Measurements from ENCODE around the gene C21orf58.

Gene C21orf58

DNA sequence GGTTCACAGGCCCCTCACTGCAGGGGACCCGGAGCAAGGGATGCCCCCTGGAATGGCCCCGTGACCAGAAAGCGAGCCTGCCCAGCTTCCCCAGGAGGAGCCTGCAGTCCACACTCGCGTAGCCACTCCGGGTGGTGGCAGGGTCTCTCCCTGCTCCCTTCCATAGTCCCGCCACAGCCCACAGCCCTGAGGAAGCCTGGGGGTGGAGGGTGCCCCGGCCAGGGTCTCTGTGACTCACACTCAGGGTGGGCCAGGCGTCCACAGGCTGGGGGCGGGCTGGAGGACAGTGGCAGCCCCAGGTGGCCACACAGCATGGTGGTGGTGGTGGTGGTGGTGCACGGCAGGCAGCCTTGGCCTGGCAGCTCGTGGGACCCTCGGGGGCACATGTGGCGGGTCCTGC is 21.9 kb downstream of the C21orf58 start:
- intact Hi-C loops (cut with DNase I), result no loop called here
- peak in 3 of 10 donors; percentile 43 to 70 (median 68) for DNase-seq

DNA sequence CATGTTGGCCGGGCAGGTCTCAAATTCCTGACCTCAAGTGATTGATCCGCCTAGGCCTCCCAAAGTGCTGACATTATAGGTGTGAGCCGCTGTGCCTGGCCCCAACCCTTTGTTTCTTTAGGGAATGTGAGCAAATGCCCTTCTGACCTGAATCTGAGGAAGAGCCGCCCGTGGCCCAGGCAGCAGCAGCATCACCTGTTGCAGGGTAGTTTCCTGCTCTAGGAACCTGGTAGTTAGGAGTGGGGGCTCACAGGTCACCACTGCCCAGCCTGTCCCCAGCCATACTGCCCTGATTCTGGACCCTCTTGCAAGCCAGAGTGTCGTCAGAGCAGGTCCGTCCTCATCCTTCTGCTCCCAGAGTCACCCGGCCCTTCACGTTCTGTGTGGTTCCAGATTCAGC is 24.5 kb downstream of the C21orf58 start:
- intact Hi-C loops (cut with DNase I), result no loop called here
- peak in 3 of 10 donors; percentile 8 to 32 (median 28) for DNase-seq

DNA sequence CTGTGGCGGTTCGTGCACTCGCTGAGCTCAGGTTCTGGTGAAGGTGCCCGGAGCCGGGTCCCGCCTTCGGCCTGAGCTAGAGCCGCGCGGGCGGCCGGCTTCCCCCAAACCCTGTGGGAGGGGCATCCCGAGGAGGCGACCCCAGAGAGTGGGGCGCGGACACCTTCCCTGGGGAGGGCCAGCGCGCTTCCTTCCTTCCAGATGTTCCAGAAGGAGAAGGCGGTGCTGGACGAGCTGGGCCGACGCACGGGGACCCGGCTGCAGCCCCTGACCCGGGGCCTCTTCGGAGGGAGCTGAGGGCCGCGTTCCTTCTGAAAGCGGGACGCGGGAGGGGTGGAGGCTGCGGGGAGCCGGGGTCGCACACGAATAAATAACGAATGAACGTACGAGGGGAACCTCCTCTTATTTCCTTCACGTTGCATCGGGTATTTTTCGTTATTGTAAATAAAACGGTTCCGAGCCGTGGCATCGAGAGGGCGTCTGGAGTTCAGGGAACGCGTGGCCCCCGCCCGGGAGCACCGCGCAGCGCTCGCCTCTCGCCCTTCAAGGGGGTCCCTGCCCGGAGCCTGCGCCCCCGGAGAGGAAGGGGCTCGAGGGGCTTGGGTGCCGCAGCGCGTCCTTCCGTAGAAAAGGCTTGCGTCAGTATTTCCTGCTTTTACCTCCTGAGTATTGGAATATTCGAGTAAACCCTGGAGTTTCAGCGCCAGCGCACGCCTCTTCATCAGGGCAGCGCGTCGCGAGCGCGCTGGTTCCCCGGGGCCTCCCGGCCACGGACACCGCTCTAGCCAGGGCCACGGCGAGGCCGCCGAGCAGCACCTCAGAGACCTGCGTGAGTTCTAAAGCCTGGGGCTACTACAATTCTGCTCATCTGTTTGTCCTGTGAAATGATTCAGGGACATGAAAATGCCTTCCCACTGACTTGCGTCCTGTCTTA is 26.1 kb downstream of the C21orf58 start:
- DNase-seq, result peak in 3 of 10 donors; percentile 63 to 78 (median 71)
- intact Hi-C loops (cut with DNase I), result no loop called here

DNA sequence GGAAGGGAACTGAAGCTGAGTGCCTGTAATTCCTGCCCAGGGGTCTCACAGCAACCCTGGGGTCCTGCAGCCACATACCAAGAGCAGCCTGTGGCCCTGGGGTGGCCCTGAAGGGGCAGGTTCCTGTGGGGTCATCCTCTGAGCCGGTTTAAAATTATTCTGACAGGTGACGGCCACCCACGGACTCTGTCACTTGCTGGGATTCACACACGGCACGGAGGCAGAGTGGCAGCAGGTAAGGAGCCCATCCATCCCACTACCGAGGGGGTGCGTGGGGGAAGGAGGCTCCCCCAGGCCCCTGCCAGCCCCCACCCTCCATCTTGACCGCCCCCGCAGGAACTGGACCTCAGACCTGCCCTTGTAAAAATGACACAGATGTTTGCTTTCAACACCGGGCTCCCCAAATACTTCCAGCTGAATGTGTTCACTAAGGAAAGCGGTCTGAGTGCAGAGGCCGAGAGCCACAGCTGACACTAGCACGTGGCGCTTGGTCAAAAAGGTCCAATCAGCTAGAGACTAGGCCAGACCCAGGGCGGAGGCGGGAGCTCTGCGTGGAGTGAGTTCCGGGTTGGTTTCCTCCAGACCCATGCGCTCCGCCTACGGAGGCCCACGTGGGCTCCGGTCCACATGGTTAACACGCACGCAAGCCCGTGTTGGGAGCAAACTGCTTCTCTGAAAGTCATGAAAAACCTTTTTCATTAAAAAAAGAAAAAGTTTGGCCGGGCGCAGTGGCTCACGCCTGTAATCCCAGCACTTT is 27.5 kb downstream of the C21orf58 start:
- DNase-seq, result peak; percentile 13 to 89 (median 44)

DNA sequence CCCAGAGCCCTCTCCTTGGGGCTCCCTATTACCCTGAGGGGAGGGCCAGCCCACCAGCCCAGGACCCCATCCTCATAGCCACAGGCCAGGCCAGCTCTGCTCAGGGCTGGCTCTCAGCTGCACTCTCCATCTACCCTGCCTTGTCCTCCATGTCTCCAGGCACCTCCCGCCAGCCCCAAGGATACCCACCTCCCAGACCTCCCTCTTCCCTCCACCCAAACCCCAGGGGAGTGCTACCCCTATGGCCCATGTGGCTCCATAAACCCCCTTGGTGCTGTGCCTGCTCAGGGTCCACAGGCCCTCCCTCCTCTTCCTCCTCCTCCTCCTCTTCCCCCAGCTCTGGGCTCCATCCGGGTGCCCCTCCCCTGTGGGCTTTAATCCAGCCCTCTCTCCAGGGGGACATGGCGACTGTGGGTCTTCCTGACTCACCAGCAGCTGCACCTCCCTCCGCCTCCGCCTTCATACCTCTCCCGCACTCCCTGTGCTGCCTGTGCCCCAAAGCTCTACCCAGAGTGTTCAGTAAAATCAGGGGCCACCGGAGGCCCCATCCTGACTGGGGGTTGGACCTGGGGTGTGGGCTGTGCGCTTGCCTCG is 28.4 kb downstream of the C21orf58 start:
- DNase-seq, result peak in 3 of 10 donors; percentile 49 to 68 (median 52)
- intact Hi-C loops (cut with DNase I), result no loop called here

More for the DNA sequence above, 27.5 kb downstream of the C21orf58 start:
- intact Hi-C loops (cut with DNase I), result no loop called here

DNA sequence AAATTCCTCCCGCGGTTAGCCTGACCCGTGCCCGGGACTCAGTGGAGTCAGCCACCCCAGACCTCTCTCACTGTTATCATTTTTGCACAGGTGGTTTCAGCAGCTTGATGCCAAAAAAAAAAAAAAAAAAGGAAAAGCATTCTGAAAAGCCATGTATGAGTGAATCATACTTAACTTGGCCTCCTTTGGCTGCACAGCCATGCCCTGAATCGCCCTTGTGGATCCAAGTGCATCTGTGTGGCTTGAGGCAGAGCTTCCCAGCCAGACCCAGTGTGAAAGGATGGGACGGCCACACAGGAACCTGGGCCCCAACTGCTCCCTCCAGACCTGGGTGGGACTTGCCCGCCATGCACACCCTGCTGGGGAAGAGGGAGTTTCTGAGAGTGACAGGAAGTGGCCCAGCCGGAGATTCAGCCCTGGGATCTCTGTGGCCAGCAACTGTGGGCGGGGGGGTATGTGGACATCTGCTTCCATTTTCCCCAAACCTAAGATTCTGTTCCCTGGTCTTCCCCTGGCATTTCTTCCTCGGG is 29.0 kb downstream of the C21orf58 start:
- peak in 3 of 10 donors; percentile 42 to 78 (median 66) for DNase-seq
- intact Hi-C loops (cut with DNase I), result no loop called here

DNA sequence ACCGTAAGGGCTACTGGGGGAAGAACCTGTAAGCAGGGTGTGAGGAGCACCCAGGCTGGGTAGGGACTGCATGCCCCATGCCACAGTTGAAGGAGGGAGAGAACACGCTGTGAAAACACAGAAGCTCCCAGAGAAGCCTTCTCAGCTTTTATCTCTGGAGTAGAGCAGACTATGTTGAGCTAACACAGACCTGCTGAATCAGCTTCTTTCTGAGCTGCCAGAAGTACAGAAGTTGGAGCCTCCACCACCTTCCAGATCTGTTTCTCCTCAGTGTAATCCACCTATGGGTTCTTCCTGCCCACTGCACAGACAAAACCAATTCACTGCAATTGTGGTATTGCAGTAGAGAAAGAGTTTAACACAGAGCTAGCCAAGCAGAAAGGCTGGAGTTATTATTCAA is 32.1 kb downstream of the C21orf58 start:
- peak in 2 of 10 donors; percentile 2 to 30 for DNase-seq
- intact Hi-C loops (cut with DNase I), result no loop called here

DNA sequence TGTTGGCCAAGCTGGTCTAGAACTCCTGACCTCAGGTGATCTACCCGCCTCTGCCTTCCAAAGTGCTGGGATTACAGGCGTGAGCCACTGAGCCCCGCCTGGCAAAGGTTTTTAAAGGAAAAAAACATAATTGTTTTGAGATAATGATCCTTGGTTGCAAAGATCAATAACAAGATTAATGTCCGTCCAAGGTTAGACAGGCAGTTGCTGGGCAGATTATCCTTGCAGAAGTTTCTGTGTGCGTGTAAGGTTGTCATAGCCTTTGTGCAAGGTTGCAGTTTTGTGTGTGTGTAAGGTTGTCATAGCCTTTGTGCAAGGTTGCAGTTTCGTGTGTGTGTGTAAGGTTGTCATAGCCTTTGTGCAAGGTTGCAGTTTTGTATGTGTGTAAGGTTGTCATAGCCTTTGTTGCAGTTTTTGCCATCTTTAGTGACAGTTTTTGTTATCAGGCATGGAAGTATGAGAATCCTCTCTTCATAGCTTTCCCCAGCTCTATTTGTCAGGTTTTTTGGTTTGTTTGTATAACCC is 34.0 kb downstream of the C21orf58 start:
- peak in 1 of 10 donors; percentile 5 for DNase-seq
- intact Hi-C loops (cut with DNase I), result loop anchor here (5.0 kb wide), 2 partner anchors 147 to 168 kb away; partner anchors contain the start of gene DIP2A

DNA sequence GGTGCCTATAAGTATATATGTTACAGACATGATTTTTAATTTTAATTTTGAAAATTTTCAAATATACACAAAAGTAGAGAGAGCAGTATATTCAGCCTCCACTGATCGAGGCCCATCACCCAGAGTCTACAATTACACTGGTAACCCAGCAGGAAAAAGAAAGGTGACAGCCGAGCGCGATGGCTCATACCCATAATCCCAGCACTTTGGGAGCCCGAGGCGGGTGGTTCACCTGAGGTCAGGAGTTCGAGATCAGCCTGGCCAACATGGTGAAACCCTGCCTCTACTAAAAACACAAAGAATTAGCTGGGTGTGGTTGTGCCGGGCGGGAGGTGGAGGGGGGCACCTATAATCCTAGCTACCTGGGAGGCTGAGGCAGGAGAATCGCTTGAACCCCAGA is 36.1 kb downstream of the C21orf58 start:
- peak in 2 of 10 donors; percentile 55 to 62 for DNase-seq
- intact Hi-C loops (cut with DNase I), result loop anchor here (2.0 to 5.0 kb wide), 3 partner anchors 35 to 170 kb away; partner anchors contain the start of genes C21orf58 and DIP2A

DNA sequence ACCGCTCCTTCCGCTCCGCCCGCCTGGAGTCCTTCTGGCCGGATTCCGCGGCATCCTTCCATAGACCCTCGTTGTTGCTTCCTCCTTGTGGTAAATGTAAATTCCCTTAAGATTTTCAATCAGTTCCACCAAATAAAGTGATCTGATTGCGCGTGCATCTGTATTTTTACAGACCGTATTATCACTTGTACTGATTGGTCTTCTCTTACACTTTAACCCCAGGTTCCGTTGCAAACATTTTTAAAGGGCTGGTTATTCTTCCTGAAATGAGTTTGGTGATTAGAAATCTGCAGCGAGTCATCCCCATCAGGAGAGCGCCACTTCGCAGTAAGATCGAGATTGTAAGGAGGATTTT is 37.0 kb downstream of the C21orf58 start:
- DNase-seq, result no peak
- intact Hi-C loops (cut with DNase I), result loop anchor here (2.0 to 5.0 kb wide), 3 partner anchors 36 to 171 kb away; partner anchors contain the start of genes C21orf58 and DIP2A

DNA sequence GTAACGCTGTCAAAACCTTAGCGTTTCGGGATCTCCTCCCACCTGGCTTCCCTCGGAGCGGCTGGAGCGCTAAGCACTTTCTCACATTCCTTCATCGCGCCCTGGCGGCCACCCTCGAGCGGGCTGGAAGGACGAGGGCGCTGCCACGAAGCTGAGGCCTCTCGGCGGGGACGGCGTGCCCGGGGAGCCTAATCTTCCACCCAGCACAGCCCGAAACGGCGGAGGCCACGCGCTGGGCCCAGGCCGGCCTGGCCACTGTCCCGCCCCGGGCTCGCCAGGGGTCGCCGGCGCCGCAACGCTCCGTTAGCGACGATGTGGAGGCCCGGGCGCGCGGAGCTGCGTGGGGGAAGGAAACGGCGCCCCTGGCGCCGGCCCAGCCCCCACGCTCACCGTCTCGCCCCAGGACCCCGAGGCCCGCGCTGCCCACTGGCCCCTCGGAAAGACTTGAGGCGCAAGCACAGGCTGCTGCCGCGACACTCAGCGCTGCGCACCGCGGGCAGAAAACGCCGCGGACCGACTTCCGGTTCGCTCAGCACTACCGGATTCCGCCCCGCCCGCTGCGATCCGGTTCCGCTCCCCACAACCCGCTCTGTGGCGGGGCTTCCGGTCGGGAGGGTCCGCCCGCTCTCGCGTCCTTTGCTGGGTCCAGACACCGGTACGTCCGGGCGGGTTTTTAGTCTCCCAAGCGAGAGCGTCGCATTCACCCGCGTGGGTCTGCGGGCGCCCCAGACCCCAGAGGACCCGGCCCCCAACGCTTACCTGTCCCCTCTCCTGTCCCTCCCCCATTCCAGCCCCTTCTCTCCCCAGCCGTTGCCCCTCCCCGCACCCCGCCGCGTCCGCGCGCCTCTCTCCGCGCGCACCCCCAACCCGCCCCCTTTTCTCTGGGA is 37.7 kb downstream of the C21orf58 start, which contains the start of gene YBEY:
TSS of gene YBEY (plus strand) at position 582 of the 887 bp plus-strand sequence. CDS start 572 bp downstream, outside the sequence.
- intact Hi-C loops (cut with DNase I), result loop anchor here (2.0 to 5.0 kb wide), 3 partner anchors 37 to 171 kb away; partner anchors contain the start of genes C21orf58 and DIP2A
- peak; percentile 81 to 98 (median 92) for DNase-seq

DNA sequence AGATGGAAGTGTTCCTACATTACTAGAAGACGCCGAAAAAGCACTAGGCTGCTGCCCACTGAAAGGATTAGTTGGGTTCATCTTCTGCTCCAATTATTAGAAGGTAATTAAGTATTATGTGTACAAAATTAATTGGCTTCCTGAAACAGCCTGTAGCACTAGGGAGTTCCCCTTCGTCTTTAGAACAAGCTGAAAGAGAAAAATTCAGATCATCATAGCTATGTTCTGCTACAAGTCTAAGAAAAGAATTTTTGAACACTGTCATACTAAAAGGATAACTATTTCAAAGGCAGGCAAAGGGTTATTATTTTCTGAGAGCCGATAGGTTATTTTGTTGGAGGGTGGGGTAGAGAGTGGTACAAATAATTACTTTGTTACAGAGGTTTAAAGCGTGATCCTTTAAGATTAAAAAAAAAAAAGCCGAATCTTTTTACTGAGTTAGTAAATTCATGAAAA is 38.4 kb downstream of the C21orf58 start, which contains the start of gene MCM3AP:
TSS of gene MCM3AP (minus strand) at position 406 of the 456 bp plus-strand sequence. CDS start at position 81, 325 bp downstream.
- intact Hi-C loops (cut with DNase I), result loop anchor here (5.0 kb wide), 2 partner anchors 143 to 172 kb away; partner anchors contain the start of gene DIP2A
- peak in 1 of 10 donors; percentile 3 for DNase-seq

DNA sequence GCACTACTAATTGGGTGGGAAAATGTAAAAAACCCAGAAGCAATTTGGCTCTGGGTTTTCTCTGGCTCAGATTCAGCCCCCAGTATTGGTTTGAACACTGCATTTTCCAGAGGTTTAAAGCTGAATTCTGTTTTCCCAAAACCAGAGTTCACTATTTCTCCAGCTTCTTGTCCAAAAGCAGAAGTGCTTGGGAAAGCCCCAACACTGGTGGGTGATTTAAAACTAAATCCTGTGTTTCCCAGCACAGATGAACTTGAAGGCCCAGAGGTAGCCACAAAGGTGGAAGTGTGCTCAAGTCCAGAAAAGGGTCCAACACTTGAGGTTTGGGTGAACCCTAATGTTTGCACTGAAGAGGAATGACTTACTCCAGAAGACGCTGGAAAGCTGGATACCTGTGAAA is 38.9 kb downstream of the C21orf58 start:
- intact Hi-C loops (cut with DNase I), result loop anchor here (5.0 kb wide), 2 partner anchors 142 to 173 kb away; partner anchors contain the start of gene DIP2A

DNA sequence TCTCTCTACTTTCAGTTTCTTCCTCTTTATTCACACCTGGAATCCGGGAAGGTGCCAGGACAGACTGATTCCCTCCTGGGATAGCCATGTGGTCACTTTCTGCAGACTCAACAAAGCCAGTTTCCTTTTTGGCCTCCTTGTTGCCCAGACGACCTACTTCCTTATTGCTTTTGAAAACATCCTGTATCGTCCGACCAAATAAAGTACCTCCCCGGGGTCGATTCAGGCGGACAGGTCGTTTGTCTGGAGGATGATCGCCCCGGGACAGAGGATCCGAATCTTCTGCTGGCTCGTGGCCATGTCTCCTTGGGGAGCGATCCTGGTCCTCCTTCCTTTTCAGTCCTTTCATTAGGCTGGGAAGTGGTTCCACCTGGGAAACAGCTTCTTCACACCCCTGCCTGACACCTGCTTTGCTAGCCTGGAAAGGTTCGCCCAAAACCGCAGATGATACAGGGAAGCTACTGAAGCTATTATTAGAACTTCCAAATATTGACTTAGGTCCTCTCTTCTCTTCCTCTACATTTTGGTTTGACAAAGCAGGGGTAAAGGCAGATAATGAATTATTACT is 39.5 kb downstream of the C21orf58 start:
- intact Hi-C loops (cut with DNase I), result no loop called here
- DNase-seq, result peak in 2 of 10 donors; percentile 57 to 67

More for the DNA sequence above, 38.9 kb downstream of the C21orf58 start:
- no peak for DNase-seq

DNA sequence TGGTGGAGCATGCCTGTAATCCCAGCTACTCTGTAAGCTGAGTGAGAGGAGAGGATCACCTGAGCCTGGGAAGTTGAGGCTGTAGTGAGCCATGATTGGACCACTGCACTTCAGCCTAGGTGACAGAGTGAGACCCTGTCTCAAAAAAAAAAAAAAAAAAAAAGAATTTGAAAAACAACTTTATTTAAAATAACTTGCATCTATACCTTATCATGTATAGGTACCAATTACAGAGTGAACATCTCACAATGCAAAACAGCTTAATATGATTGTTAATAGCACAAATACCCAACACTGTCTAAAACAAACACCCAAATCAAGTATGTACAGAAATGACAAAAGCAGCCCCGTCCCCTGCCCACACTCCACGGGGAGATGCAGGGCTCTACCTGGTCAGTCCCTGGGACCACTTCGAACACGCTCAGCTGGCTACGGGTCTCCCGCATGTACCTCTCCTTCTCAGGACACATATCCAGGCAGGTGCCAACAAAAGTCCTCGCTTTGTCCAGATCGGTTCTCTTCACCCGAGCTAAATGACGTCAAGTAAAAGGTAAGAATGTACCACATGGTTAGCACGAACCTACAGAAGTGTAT is 48.8 kb downstream of the C21orf58 start:
- peak in 2 of 10 donors; percentile 69 to 71 for DNase-seq

DNA sequence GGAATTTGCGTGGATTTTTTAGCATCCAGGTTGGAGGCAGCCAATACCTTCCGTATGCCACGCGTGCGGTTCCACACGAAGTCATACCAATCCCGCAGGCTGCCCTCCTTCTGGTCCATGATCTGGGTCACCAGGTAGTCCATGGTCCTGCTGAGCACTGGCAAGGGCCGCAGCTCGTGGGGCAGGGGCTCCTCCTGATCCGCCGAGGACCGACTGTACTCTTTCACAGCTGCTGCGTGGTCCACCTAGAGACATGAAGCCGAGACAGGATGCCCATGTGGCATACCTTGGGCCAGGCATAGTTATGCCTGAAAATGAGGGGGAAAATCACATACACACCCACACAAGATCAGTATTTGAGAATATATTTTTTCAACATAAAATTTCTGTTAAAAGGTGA is 50.3 kb downstream of the C21orf58 start:
- DNase-seq, result peak in 1 of 10 donors; percentile 58
- intact Hi-C loops (cut with DNase I), result no loop called here

More for the DNA sequence above, 48.8 kb downstream of the C21orf58 start:
- intact Hi-C loops (cut with DNase I), result no loop called here

DNA sequence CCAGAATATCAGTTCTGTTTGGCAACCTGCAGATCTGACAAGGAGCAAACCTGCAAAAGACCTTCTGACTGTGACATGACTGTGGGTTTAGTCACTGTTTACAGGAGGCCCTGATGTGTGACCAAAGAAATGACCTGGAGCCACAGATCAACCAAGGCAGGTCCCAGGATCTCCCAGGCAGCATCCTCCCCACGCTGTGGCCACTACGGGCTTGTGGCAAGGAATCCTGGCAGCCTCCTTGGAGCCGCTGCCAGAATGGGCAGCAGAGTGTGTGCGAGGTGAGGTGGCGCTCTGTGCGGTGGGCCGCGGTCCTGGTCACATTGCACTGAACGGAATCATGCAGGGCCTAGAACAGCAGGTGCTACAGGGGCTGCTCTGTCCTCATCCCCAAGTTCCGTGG is 54.2 kb downstream of the C21orf58 start:
- intact Hi-C loops (cut with DNase I), result no loop called here
- peak in 2 of 10 donors; percentile 24 to 63 for DNase-seq

Measured in posterior cingulate gyrus (tissue), 11 donors.